ENCODE measurements around the gene AVPR1A.
"Not testable (repeated sequence)": the region's sequence is repeated elsewhere in the genome, so short reads cannot be mapped to it uniquely, and the experiment has no call there.

Gene AVPR1A

DNA sequence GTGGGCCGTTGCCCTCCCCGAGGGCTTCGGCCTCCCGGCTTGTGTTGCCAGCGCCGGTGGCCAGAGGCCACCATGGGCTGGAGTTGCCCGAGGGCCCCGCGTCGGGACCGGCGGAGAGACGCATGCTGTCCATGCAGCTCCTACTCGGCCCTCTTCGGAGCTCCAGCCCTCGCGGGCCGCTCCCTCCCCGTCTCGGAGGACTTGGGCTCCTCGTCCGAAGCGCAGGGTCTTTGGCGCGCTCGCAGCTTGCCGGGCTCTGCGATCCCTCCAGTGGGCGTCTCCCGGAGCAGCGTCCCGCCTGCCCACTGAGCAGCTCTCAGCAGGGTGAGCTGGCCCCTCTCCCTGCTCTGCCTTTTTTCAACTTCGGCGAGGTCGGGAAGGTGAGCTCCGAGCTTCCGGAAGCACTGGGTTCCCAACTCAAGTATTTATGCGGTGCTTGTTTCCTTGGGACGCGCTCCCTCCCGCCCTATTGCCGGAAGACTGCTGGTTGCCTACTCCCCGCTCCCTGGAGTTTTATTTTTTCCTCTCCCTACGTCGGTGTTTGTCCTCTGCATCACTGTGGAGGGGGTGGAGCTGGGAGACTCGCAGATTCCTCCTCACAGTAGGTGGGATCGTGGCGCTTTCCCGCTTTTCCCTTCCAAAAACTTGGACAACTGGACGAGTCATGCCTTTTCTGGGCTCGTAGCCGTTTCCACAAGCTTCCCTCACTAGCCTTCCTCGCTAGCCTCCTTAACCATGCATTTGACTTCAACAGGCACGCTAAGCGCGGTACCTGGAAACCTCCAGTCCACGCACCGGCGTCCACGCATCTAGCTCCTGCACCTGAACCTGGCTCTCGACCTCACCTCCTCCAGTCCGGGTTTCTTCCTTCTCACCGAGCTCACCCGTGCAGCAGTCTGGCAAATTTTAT, at the start of gene AVPR1A:
AVPR1A (minus strand) TSS at position 489 of the 910 bp plus-strand sequence; CDS start at position 124, 365 bp downstream.
- DNase-seq = peak in 1 of 2 donors; percentile 2

DNA sequence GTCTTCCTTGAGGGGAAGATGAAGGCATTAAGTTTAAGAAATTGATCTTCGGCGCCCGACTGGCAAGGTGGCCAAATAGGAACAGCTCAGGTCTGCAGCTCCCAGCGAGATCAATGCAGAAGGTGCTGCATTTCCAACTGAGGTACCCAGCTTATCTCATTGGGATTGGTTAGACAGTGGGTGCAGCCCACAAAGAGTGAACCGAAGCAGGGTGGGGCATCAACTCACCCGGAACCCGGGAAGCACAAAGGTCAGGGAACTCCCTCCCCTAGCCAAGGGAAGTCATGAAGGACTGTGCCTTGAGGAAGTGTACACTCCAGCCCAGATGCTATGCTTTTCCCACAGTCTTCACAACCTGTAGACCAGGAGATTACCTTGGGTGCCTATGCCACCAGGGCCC, 45.2 kb upstream of the AVPR1A start:
- DNase-seq = no peak

DNA sequence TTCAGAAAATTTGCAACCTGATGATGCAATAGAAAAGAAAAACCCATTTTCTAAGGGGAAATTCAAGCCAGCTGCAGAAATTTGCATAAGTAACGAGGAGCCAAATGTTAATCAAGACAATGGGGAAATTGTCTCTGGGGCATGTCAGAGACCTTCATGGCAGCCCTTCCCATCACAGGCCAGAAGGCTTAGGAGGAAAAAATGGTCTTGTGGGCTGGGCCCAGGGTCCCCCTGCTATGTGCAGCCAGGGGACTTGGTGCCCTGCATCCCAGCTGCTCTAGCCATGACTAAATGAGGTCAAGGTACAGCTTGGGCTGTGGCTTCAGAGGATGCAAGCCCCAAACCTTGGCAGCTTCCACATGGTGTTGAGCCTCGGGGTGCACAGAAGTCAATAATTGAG, 28.2 kb upstream of the AVPR1A start:
- DNase-seq = no peak

DNA sequence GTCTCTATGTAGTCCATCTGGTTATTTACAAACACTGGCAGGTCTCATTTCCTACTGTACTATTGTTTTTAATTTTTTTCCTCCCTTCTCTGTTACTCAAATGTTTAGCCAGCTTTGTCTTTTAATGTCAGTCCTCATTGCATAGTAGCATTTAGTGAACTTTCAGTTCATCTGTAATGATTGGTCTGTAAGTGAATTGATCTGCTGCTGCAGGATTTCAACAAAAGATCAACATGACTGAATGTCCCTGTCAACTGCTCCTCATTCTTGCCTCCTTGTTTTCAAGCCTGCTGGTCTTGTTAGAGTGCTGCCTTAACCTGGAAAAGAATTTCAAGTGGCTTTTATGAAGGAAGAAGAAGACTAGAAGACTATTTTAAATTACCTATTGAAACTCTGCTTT, 19.3 kb upstream of the AVPR1A start:
- no peak for DNase-seq

DNA sequence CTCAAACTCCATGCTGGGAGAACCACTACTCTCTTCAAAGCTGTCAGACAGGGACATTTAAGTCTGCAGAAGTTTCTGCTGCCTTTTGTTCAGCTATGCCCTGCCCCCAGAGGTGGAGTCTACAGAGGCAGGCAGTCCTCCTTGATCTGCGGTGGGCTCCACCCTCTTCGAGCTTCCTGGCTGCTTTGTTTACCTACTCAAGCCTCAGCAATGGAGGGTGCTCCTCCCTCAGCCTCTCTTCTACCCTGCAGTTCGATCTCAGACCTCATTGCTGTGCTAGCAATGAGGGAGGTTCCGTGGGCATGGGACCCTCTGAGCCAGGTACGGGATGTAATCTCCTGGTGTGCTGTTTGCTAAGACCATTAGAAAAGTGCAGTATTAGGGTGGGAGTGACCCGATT, 16.7 kb upstream of the AVPR1A start:
- not testable (repeated sequence) for DNase-seq

DNA sequence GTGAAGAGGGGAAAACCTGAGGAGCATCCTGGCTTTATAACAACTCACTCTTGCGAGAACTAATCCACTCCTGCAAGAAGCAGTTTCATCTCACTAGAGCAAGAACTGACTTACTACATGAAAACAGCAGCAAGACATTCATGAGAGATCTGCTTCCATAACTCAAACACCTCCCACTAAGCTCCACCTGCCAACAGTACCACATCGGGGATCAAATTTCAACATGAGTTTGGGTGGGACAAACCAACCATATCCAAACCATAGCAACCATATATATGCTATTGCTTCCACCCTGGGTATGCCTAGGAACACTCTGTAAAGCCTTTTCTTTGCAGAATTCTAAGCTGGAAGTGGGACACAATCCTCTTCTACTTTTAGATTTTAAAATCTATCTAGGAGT, 13.9 kb upstream of the AVPR1A start:
- no peak for DNase-seq

DNA sequence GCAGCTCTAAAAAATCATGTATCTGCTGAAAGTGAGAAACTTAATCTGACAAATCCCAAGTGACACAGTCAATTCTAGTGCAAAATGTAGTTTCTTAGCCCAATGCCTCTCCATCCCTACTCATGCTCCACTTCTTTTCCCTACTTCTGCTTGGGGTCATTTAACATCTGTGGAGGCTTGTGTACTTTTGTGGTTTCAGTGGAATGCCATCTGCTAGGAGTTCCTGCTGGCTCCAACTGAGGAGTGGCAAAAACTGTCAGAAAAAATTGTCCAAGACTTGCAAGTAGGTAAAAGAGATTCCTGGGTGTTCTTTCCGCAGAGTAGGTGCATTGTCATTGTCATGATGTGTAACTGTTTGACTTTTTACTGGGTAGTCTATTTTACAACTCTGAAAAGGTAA, 12.5 kb upstream of the AVPR1A start:
- DNase-seq = no peak

DNA sequence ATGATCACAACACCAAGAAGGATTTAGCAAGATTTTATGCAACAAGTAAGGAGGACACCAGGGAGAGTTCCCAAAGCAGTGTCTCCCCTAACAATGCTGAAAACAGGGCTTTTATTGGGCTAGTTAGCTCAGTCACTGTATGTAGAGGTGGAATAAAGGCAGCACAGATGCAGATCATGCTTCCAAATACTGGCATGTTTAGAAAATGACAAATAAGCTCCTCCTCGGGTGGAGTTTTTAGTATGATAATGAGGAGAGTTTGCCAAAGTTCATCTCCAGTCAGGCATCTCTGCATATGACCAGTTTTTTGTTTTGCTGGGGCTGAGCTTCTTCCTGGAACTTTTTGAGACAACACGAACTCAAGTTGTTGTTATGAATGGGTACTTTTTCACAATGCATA, 4.4 kb upstream of the AVPR1A start:
- no peak for DNase-seq

DNA sequence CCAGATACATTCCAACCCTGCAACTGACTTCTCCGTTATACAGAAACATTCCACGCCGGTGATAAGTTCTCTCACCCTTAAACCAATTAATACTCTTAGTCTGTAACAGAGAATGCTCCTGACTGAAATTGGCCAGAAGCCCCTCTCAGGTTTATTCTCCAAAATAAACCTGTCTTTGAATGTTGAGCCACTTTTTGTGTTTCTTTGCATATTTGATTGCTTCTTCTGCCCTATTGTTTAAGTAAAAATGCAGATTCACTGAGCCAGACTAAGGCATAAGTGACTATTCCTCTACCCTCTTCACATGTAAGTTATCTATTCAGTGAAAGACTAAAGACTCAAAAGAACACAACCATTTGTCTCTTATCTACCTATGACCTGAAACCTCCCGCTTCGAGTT, 3.6 kb upstream of the AVPR1A start:
- DNase-seq = no peak

DNA sequence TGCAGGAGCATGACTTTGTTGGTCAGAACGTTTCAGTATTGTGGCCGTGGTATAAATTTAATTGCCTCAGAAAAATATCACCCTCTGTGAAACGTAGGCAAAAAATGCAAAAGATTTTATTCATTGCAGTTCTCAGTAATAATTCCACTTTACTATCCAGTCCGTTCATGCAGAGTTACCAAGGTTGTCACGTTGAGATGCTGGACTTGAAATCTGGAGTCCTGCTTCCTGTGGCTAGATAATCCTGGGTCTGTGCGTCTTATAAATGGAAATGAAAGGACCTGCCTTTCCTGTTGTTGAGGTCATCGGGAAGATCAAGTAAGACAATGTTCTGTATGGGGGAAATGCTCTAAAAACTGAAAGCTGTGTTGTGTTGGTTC, 1.3 kb upstream of the AVPR1A start:
- DNase-seq = no peak

DNA sequence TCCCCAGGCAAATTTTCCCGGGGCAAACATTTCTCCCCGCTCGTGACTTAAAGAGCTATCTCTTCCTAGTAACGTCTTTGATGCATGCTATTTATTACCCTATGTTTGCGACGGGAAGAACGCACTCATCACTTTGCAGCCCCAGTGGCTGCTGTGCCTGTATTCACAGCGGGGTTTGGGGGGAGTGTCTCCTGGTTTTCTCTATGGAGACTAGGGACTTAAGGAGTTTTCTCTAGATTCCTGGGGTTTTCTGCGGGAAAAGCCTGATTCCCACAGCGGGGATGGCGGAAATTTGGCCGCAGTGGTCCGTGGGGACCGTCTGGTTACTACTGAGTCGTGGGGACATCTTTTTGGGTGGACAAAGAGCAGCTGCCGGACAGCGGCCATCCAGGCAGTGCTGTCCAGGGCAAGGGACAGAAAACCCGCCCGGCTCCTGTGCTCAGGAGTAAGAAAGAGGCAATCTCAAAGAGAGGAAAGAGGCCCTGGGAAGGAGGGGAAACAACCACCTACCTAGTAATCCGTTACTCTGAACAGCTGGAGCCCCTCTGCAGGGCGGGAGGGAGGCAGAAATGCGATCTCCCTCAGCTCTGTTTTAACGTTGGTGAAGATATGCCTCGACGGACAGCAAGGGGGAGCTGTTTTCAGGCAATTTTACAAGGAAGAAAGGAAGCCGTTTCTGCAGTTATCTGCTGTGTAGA, 771 bp upstream of the AVPR1A start:
- DNase-seq = peak in 1 of 2 donors; percentile 25

DNA sequence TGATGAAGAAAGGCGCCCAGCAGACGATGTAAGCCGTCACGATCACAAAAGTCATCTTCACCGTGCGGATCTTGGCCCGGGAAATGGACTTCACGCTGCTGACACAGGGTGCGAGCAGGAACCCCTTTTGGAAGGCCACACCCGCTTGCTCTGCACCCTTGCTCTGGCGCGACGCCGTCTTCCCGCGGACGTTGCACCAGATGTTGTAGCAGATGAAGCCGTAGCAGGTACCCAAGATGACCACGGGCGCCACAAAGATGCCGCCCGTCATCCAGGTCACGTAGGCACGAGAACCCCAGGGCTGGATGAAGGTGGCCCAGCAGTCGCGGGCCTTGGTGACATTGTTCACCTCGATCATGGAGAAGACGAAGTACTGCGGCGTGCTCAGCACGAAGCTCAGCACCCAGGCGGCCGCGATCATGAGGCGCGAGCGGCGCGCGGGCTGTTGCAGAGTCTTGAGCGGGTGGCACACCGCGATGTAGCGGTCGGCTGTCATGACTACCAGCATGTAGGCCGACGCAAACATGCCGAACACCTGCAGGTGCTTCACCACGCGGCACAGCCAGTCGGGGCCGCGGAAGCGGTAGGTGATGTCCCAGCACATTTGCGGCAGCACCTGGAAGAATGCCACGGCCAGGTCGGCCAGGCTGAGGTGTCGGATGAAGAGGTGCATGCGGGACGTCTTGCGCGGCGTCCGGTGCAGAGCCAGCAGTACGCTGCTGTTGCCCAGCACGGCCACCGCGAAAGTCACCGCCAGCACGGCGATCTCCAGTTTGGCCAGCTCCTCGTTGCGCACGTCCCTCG, 890 bp downstream of the AVPR1A start:
- peak in 1 of 2 donors; percentile 10 for DNase-seq

DNA sequence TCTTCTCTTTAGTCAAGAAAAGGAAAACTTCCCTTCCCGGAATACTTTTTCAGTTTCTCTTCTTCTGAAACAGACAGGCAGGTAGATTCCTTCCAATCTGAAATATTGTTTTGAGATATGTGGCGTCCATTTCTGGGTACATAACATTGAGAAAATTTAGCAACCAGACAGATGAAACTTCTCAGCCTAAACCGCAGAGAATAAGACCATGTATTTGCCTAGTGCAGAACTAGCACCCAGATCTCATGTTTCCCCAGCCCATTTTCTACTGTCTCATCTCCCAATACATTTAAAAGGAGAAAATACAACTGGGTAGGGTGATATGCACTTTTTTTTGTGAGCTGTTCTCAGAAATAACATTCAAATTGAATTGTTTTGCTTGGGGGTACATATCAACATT, 6.4 kb downstream of the AVPR1A start:
- DNase-seq = no peak

DNA sequence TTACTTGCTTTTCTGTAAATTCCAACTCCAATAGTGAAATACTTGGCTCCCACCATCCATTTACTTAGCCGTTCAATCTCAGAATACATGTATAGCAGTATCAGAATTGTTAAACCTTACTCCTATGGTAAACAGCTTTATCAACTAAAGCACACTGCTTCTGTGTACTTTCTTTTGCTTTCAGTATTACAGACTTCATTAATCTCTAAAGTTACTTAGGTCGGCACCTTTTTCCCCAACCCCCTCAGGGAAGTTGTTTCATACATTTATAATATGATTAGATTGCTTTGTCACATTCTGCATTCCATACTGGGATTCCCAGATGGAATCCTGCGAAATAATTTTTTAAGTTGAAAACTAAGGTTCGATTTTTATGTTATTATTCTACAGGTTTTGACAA, 12.5 kb downstream of the AVPR1A start:
- no peak for DNase-seq

DNA sequence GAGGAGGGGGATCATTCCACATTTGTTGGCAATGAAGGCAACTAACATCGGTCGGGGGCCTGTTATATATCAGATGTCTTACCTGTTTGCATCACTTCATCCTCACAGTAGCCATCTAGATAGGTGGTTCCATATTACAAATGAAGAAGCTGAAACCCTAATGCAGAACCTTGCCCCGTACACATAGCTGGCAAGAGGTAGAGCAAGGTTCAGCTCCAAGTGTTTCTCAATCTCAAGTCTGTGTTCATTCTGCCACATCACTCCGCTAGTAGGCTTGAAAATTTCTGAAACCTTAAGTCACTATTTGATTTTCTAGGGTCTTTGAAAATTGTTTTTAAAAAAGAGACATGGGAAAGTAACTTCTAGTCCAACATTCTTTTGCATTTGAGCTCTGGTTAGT, 17.0 kb downstream of the AVPR1A start:
- no peak for DNase-seq

DNA sequence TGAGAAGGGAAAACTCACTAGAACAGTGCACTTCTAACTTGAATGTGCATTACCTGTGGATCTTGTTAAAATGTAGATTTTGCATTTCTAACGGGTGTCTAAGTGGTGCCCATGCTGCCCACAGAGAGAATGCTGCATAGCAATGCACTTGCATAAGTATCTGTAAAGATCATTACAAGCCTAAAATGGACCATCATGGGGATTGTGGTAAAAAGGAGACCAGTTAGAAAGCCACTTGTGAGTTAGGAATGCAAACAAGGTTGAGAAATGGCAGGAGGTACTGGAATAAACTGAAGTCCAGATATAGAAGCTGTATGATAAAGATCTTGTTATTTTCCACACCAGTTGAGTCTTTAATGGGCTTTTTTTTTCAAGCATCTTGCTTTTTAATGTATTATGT, 18.8 kb downstream of the AVPR1A start:
- DNase-seq = no peak

DNA sequence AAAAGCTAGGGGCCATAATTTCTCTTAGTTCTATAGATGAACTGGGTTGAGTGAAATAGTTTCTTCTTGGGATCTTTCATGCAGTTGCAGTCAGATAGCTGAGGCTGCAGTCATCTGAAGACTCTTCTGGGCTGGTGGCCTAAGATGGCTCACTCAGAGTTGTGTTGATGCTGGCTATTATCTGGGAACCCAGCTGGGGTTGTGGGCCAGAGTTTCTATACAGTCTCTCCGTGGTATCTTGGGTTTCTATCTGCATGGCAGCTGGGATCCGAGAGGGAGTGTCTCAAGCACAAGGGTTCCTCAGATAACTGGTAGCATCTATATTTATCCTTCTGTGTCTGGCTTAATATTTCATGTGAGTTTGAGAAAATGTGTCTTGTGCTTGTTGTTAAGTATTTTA, 21.1 kb downstream of the AVPR1A start:
- DNase-seq = no peak

DNA sequence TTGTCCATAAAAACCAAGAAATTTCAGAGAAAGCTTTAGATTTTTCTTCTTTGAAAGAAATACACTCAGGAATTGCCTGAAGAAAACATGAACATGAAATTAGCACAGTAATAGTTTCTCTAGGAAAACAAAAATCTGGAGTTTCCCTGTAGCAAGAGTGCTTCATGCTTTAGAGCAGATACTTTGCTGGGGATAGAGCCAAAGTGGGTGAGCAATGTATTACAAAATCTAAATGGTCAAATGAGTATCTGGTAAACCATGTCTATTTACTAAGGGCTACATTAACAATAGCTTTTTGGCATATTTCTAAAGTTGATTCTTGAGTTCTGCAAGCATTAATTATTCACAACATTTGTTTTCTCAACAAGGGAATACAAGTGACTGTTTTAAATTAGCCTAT, 26.2 kb downstream of the AVPR1A start:
- no peak for DNase-seq

DNA sequence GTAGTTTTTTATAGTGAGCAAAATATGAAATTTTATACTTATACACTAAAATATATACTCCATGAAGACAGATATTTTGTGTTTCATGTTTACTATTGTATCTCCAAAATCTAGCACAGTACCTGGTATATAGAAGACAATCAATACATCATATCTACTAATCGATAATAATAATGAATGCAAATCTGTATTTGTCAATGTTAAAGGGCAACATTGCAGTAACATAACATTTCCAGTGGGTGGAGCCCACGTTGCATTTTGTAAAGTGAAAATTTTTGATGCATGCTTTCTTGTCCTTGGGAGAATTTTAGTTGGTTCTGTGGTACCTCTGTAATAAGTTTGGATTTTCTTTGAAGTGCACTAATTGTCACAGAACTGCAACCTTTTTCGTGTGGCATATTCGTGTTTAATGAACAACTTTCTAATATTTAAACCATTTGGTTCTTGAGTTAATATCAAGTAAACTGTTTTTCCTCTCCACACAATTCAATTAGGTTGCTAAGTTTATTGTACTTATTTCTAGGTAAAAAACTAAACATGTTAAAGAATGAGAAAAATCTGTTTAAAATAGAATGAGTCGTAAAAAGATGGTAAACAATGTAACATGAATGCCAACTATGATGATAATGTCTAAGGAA, 47.4 kb downstream of the AVPR1A start:
- no peak for DNase-seq

DNA sequence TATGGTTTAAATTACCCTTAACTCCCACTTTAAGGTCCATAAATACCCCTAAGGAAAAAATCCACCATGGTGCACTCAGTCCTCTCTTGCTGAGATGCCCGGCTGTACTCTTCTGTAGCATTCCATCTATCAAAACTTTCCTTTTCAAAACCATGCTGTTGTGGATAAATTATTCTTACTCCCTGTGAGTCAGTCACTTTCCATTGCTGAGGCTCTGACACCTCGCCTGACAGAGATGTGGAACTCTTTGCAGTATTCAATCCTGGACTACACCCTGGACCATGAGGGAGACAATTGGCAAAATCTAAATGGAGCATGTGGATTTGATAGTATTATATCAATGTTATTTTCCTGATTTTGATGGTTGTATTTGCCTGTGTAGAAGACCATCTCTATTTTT, 49.1 kb downstream of the AVPR1A start:
- DNase-seq = no peak

DNA sequence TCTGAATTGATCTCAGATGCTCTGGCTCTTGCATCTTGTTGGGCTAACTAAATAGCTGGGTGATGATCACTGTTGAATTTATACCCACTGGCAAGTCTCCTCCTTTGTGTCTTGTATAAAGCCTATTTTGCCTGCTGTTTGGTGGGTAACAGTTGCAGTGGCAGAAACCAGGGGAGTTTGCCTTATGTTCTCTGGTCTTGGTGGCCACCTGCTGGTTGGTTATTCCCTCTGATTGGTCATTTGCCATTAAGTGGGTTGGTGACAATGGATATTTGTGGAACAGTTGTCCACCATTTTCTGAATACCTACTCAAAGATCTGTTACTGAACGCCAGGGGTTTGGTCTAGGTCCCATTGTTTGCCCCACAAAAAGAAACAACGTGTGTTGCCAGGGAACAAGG, 52.1 kb downstream of the AVPR1A start:
- no peak for DNase-seq

DNA sequence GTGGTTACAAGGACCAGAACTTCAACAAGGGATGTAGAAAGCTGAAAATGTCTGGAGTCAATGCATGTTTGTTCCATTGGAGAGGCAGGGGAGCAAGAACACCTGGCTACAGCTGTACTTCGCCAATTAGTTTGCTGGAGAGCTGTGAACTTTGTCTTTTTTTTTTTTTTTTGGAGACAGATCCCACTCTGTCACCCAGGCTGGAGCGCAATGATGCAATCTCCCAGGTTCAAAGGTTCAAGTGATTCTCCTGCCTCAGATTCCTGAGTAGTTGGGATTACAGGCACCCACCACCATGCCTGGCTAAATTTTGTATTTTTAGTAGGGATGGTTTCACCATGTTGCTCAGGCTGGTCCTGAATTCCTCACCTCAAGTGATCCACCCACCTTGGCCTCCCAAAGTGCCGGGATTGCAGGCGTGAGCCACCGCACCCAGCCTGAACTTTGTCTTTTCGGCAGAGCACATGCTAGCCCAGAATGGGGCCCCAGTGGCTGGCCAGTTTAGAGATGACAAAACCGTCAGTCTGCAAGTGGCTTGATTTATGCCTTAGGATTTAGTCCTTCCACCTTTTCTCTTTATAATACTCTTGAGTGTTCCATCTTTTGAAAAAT, 55.5 kb downstream of the AVPR1A start:
- DNase-seq = no peak

DNA sequence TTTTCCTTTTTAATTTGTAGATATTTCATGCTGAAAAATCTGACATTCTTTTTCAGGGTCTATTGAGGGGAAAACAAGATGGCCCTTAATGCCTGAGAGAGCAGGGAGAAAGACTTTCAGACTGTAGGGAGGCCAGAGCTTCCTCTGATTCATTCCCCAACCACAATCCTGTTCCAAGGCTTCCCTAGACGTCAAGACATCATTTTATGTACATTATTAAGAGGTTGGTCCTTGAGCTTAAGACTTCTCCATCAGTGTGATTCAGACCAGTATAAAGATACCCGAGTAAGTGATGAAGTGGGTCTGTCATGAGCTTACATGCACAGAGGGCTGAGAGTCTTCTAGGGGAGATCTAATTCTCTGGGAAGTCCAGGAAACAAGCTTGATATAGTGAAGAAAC, 57.3 kb downstream of the AVPR1A start:
- DNase-seq = no peak

All from stimulated activated CD4-positive, alpha-beta T cell treated with anti-CD3 and anti-CD28 coated beads, Interleukin-2, amount 100 ng/mL, for 24 hours (primary cell).